WTC11 (cell line): ENCODE measurements around the gene MEPCE. TPM values are rescaled to one million over a fixed set of nuclear protein-coding genes. Genes with fewer than 3 reads are reported as not detected.

ENCODE experiments used
- ATAC-seq: fragments of 200-7000 bp; cut with Tn5 transposase; 2 replicates; pipeline ENCODE4 v1.10.0; 2021; ENCODE audit warnings: mild to moderate bottlenecking, moderate library complexity
- CTCF ChIA-PET: fragments of 300-600 bp; sonication (Branson Sonifier 250); formaldehyde crosslinking; loops from one replicate; lab custom pipeline; 2021; ENCODE audit warnings: antibody characterized with exemption; lab: Charles Lee
- POLR2A ChIA-PET: fragments of 350-600 bp; sonication (Branson Sonifier 250); formaldehyde crosslinking; loops from one replicate; lab custom pipeline; 2021; ENCODE audit warnings: antibody characterized with exemption; lab: Charles Lee
- DNase-seq: peaks from one replicate; pipeline ENCODE4 v3.0.0; 2021; ENCODE audit warnings: low spot score
- H3K27ac Mint-ChIP-seq: 2 replicates; pipeline ENCODE4 v1.8.0; 2021; ENCODE audit warnings: mixed read lengths
- H3K27me3 Mint-ChIP-seq: 2 replicates; pipeline ENCODE4 v1.8.0; 2021; ENCODE audit warnings: low read depth, mild to moderate bottlenecking, moderate library complexity, mixed read lengths
- H3K36me3 Mint-ChIP-seq: 2 replicates; pipeline ENCODE4 v1.8.0; 2021; ENCODE audit warnings: mixed read lengths
- H3K4me1 Mint-ChIP-seq: 2 replicates; pipeline ENCODE4 v1.8.0; 2022; ENCODE audit warnings: mixed read lengths
- H3K4me3 Mint-ChIP-seq: 2 replicates; pipeline ENCODE4 v1.8.0; 2021; ENCODE audit warnings: mild to moderate bottlenecking, moderate library complexity, mixed read lengths
- H3K9me3 Mint-ChIP-seq: 2 replicates; pipeline ENCODE4 v1.8.0; 2021; ENCODE audit warnings: mixed read lengths
- ARID4B ChIP-seq: sonication (generic); formaldehyde crosslinking; IDR thresholded peaks from 2 replicates; pipeline ENCODE4 v1.8.0; 2023; ENCODE audit warnings: missing genetic modification reagents, mild to moderate bottlenecking, borderline replicate concordance
- ATF2 ChIP-seq: sonication (generic); formaldehyde crosslinking; IDR thresholded peaks from 2 replicates; pipeline ENCODE4 v1.8.1; 2022; ENCODE audit warnings: low read depth, missing genetic modification reagents, borderline replicate concordance
- ATF6 ChIP-seq: sonication (generic); formaldehyde crosslinking; IDR thresholded peaks from 2 replicates; pipeline ENCODE4 v1.8.1; 2023; ENCODE audit warnings: mild to moderate bottlenecking, missing genetic modification reagents
- ELF4 ChIP-seq: sonication (generic); formaldehyde crosslinking; IDR thresholded peaks from 2 replicates; pipeline ENCODE4 v1.8.1; 2022; ENCODE audit warnings: low read depth, mild to moderate bottlenecking, moderate library complexity, missing genetic modification reagents
- FOXP4 ChIP-seq: sonication (generic); formaldehyde crosslinking; IDR thresholded peaks from 2 replicates; pipeline ENCODE4 v1.8.0; 2022; ENCODE audit warnings: mild to moderate bottlenecking, missing genetic modification reagents
- HMGXB4 ChIP-seq: sonication (generic); formaldehyde crosslinking; IDR thresholded peaks from 2 replicates; pipeline ENCODE4 v1.8.1; 2023; ENCODE audit warnings: mild to moderate bottlenecking, moderate library complexity, missing genetic modification reagents
- IRF2 ChIP-seq: sonication (generic); formaldehyde crosslinking; IDR thresholded peaks from 2 replicates; pipeline ENCODE4 v1.8.0; 2022; ENCODE audit warnings: low read depth, missing genetic modification reagents, borderline replicate concordance
- JAZF1 ChIP-seq: fragments of 250-450 bp; sonication (Bioruptor Pico); IDR thresholded peaks from 2 replicates; pipeline ENCODE4 v1.9.0; 2021; ENCODE audit warnings: moderate library complexity, mild to moderate bottlenecking, inconsistent platforms
- MAX ChIP-seq: sonication (generic); formaldehyde crosslinking; IDR thresholded peaks from 2 replicates; pipeline ENCODE4 v1.8.0; 2022; ENCODE audit warnings: mild to moderate bottlenecking, missing genetic modification reagents
- MYBL2 ChIP-seq: sonication (generic); formaldehyde crosslinking; IDR thresholded peaks from 2 replicates; pipeline ENCODE4 v1.8.1; 2023; ENCODE audit warnings: mild to moderate bottlenecking, moderate library complexity, missing genetic modification reagents
- NFE2L1 ChIP-seq: sonication (generic); formaldehyde crosslinking; IDR thresholded peaks from 2 replicates; pipeline ENCODE4 v1.8.1; 2023; ENCODE audit warnings: missing genetic modification reagents
- NFYB ChIP-seq: sonication (generic); formaldehyde crosslinking; conservative IDR thresholded peaks from 2 replicates; pipeline ENCODE4 v1.8.0; 2022; ENCODE audit warnings: low read depth, missing genetic modification reagents
- PRDM15 ChIP-seq: sonication (generic); formaldehyde crosslinking; IDR thresholded peaks from 2 replicates; pipeline ENCODE4 v1.8.0; 2022; ENCODE audit warnings: missing genetic modification reagents
- TCF7 ChIP-seq: sonication (generic); formaldehyde crosslinking; IDR thresholded peaks from 2 replicates; pipeline ENCODE4 v1.8.0; 2022; ENCODE audit warnings: mild to moderate bottlenecking, low read depth, missing genetic modification reagents, moderate library complexity
- USF2 ChIP-seq: sonication (generic); formaldehyde crosslinking; IDR thresholded peaks from 2 replicates; pipeline ENCODE4 v1.8.1; 2023; ENCODE audit warnings: mild to moderate bottlenecking, missing genetic modification reagents, moderate library complexity
- ZNF232 ChIP-seq: sonication (generic); formaldehyde crosslinking; IDR thresholded peaks from 2 replicates; pipeline ENCODE4 v1.8.0; 2022; ENCODE audit warnings: mild to moderate bottlenecking, missing genetic modification reagents
- ZNF396 ChIP-seq: fragments of 250-450 bp; sonication (Bioruptor Pico); IDR thresholded peaks from 2 replicates; pipeline ENCODE4 v1.8.0; 2021; ENCODE audit warnings: mild to moderate bottlenecking, moderate library complexity, borderline replicate concordance
- total RNA-seq: library from RNA; stranded (reverse); gene quantifications from 3 replicates; pipeline ENCODE4 v1.2.3, GENCODE V29; 2021

The MEPCE gene
- total RNA-seq, 1 experiment from 2014 or later, result 41.9 TPM

- TF ChIP-seq FOXP4 (CRISPR knock-in tag), result no peak
Measured at GRCh38 chr7:100400041-100400440, 29.6 kb upstream of the MEPCE start (continued).

- Mint-ChIP-seq H3K4me3 (no peak overlapping the region), H3K4me1 (peaks cover 13% of the 10 kb centered on the region)
- TF ChIP-seq HMGXB4 (CRISPR knock-in tag) (no peak), USF2 (CRISPR knock-in tag) (no peak), JAZF1 (CRISPR knock-in tag) (no peak), ATF6 (CRISPR knock-in tag) (no peak), TCF7 (CRISPR knock-in tag) (no peak), PRDM15 (CRISPR knock-in tag) (no peak), MYBL2 (no peak), ZNF396 (CRISPR knock-in tag) (no peak), ATF2 (CRISPR knock-in tag) (no peak), NFYB (CRISPR knock-in tag) (no peak), ELF4 (CRISPR knock-in tag) (no peak), ARID4B (CRISPR knock-in tag) (no peak), NFE2L1 (CRISPR knock-in tag) (no peak), MAX (CRISPR knock-in tag) (no peak), ZNF232 (CRISPR knock-in tag) (no peak), IRF2 (CRISPR knock-in tag) (no peak)
Measured at GRCh38 chr7:100400656-100401055, 29.0 kb upstream of the MEPCE start.

More at GRCh38 chr7:100400656-100401055, 29.0 kb upstream of the MEPCE start:
- ChIA-PET POLR2A (interaction anchor here (0.6 to 2.2 kb wide), 2 partner anchors 28 to 417 kb away, joined by 3 to 9 read pairs; partner anchors contain the start of gene ZCWPW1), CTCF (interaction anchor here (0.6 to 1.9 kb wide), 8 partner anchors 11 to 367 kb away, joined by 3 to 9 read pairs (median 4); partner anchors contain the start of gene ZCWPW1)
- H3K27ac Mint-ChIP-seq, result no peak overlapping the region
- peaks cover 28% of the 10 kb centered on the region for H3K27me3 Mint-ChIP-seq
- peak; percentile 56 for DNase-seq
- ATAC-seq, result peak; percentile 86
- H3K36me3 Mint-ChIP-seq, result no peaks in the 10 kb centered on the region
- H3K9me3 Mint-ChIP-seq, result no peaks in the 10 kb centered on the region
